SK-N-SH treated with all-trans-retinoic acid at 6 μM for 48 hours (cell line): ENCODE data around the gene DCBLD1.

Experiments used
- ATAC-seq: fragments of 200-7000 bp; cut with Tn5 transposase; 3 replicates; pipeline ENCODE4 v1.9.1; 2020; ENCODE audit warnings: mild to moderate bottlenecking, moderate library complexity
- ARNTL ChIP-seq: fragments of 450-650 bp; formaldehyde crosslinking; IDR thresholded peaks from 2 replicates; pipeline ENCODE4 v1.5.0; 2020; ENCODE audit warnings: low read depth, mild to moderate bottlenecking, moderate library complexity, borderline replicate concordance
- BACH2 ChIP-seq: fragments of 250-450 bp; sonication (Bioruptor Pico); IDR thresholded peaks from 2 replicates; pipeline ENCODE4 v1.9.0; 2021; ENCODE audit warnings: mild to moderate bottlenecking, borderline replicate concordance
- CREB5 ChIP-seq: fragments of 250-450 bp; sonication (Bioruptor Pico); IDR thresholded peaks from 2 replicates; pipeline ENCODE4 v1.5.1; 2020; ENCODE audit warnings: low read depth, mild to moderate bottlenecking, moderate library complexity
- CSDC2 ChIP-seq: fragments of 250-450 bp; sonication (Bioruptor Pico); IDR thresholded peaks from 2 replicates; pipeline ENCODE4 v1.5.0; 2020; ENCODE audit warnings: mild to moderate bottlenecking, moderate library complexity
- CSRNP3 ChIP-seq: fragments of 250-450 bp; sonication (Bioruptor Pico); IDR thresholded peaks from 2 replicates; pipeline ENCODE4 v1.5.1; 2021; ENCODE audit warnings: mild to moderate bottlenecking, moderate library complexity
- ESRRG ChIP-seq: fragments of 250-450 bp; sonication (Bioruptor Pico); IDR thresholded peaks from 2 replicates; pipeline ENCODE4 v1.6.1; 2021; ENCODE audit warnings: mild to moderate bottlenecking
- ISL1 ChIP-seq: fragments of 250-450 bp; sonication (Bioruptor Pico); IDR thresholded peaks from 2 replicates; pipeline ENCODE4 v2.1.2; 2022; ENCODE audit warnings: mild to moderate bottlenecking, moderate library complexity
- OSR1 ChIP-seq: fragments of 250-450 bp; sonication (Bioruptor Pico); IDR thresholded peaks from 2 replicates; pipeline ENCODE4 v1.8.0; 2022; ENCODE audit warnings: moderate library complexity, mild to moderate bottlenecking, inconsistent platforms
- PATZ1 ChIP-seq: fragments of 250-450 bp; sonication (Bioruptor Pico); IDR thresholded peaks from 2 replicates; pipeline ENCODE4 v1.8.0; 2020; ENCODE audit warnings: mild to moderate bottlenecking, moderate library complexity, borderline replicate concordance
- POU6F1 ChIP-seq: fragments of 250-450 bp; sonication (Bioruptor Pico); IDR thresholded peaks from 2 replicates; pipeline ENCODE4 v1.8.0; 2021; ENCODE audit warnings: low read depth, mild to moderate bottlenecking, moderate library complexity, borderline replicate concordance
- PPARA ChIP-seq: fragments of 250-450 bp; sonication (Bioruptor Pico); IDR thresholded peaks from 2 replicates; pipeline ENCODE4 v1.5.0; 2020; ENCODE audit warnings: mild to moderate bottlenecking, borderline replicate concordance
- RARB ChIP-seq: fragments of 250-450 bp; sonication (Bioruptor Pico); IDR thresholded peaks from 2 replicates; pipeline ENCODE4 v1.8.0; 2021; ENCODE audit warnings: mild to moderate bottlenecking, moderate library complexity
- SNAI2 ChIP-seq: fragments of 250-450 bp; sonication (Bioruptor Pico); IDR thresholded peaks from 2 replicates; pipeline ENCODE4 v1.5.0; 2020; ENCODE audit warnings: mild to moderate bottlenecking, moderate library complexity
- TCF4 ChIP-seq: fragments of 250-450 bp; sonication (Bioruptor Pico); IDR thresholded peaks from 2 replicates; pipeline ENCODE4 v1.8.0; 2021; ENCODE audit warnings: mild to moderate bottlenecking, moderate library complexity, borderline replicate concordance
- TOX ChIP-seq: fragments of 250-450 bp; sonication (Bioruptor Pico); IDR thresholded peaks from 2 replicates; pipeline ENCODE4 v1.8.0; 2021; ENCODE audit warnings: mild to moderate bottlenecking, moderate library complexity, borderline replicate concordance
- TSHZ2 ChIP-seq: fragments of 250-450 bp; sonication (Bioruptor Pico); IDR thresholded peaks from 2 replicates; pipeline ENCODE4 v1.5.0; 2020; ENCODE audit warnings: mild to moderate bottlenecking, moderate library complexity
- ZC3H10 ChIP-seq: fragments of 250-450 bp; sonication (Bioruptor Pico); IDR thresholded peaks from 2 replicates; pipeline ENCODE4 v1.5.1; 2021; ENCODE audit warnings: mild to moderate bottlenecking, moderate library complexity
- ZFP3 ChIP-seq: fragments of 250-450 bp; sonication (Bioruptor Pico); IDR thresholded peaks from 2 replicates; pipeline ENCODE4 v1.5.0; 2020; ENCODE audit warnings: mild to moderate bottlenecking, moderate library complexity
- ZFP30 ChIP-seq: fragments of 450-650 bp; formaldehyde crosslinking; IDR thresholded peaks from 2 replicates; pipeline ENCODE4 v1.5.0; 2022; ENCODE audit warnings: mild to moderate bottlenecking, moderate library complexity
- ZNF565 ChIP-seq: fragments of 450-650 bp; formaldehyde crosslinking; conservative IDR thresholded peaks from 2 replicates; pipeline ENCODE4 v1.5.0; 2020; ENCODE audit warnings: low read depth, mild to moderate bottlenecking, moderate library complexity
- ZNF70 ChIP-seq: fragments of 450-650 bp; formaldehyde crosslinking; IDR thresholded peaks from 2 replicates; pipeline ENCODE4 v1.5.0; 2020; ENCODE audit warnings: mild to moderate bottlenecking, moderate library complexity
- ZNF8 ChIP-seq: fragments of 450-650 bp; formaldehyde crosslinking; IDR thresholded peaks from 2 replicates; pipeline ENCODE4 v1.5.0; 2020; ENCODE audit warnings: mild to moderate bottlenecking, moderate library complexity

The DCBLD1 gene

GRCh38 chr6:117480651-117481050 lies 1.8 kb upstream of the DCBLD1 start:
- TF ChIP-seq ZNF8 (CRISPR knock-in tag) (no peak), POU6F1 (CRISPR knock-in tag) (no peak), TCF4 (CRISPR knock-in tag) (no peak), TSHZ2 (CRISPR knock-in tag) (no peak), PPARA (CRISPR knock-in tag) (no peak), ESRRG (no peak), ZFP3 (no peak), ZC3H10 (CRISPR knock-in tag) (no peak), ARNTL (CRISPR knock-in tag) (no peak), TOX (no peak), SNAI2 (CRISPR knock-in tag) (no peak), CSRNP3 (CRISPR knock-in tag) (no peak), PATZ1 (CRISPR knock-in tag) (no peak), ISL1 (CRISPR knock-in tag) (no peak), CSDC2 (CRISPR knock-in tag) (no peak), ZNF70 (CRISPR knock-in tag) (no peak)
- ATAC-seq, result no peak

GRCh38 chr6:117481278-117481925 lies 1.1 kb upstream of the DCBLD1 start:
- TF ChIP-seq ZNF565 (CRISPR knock-in tag) (no peak), ZNF70 (CRISPR knock-in tag) (no peak), OSR1 (CRISPR knock-in tag) (no peak), ISL1 (CRISPR knock-in tag) (no peak), SNAI2 (CRISPR knock-in tag) (no peak), RARB (CRISPR knock-in tag) (no peak), BACH2 (CRISPR knock-in tag) (no peak), CSRNP3 (CRISPR knock-in tag) (no peak), CSDC2 (CRISPR knock-in tag) (no peak), ZNF8 (CRISPR knock-in tag) (no peak), ZFP3 (no peak), ARNTL (CRISPR knock-in tag) (no peak), PPARA (CRISPR knock-in tag) (no peak), ZC3H10 (CRISPR knock-in tag) (no peak), ESRRG (no peak), ZFP30 (CRISPR knock-in tag) (no peak), POU6F1 (CRISPR knock-in tag) (no peak), TCF4 (CRISPR knock-in tag) (no peak), CREB5 (CRISPR knock-in tag) (no peak)
- TF ChIP-seq, all 23 proteins: peak for 0

More at GRCh38 chr6:117481278-117481925, 1.1 kb upstream of the DCBLD1 start:
- no peak for ATAC-seq
